C4-2B (cell line): Measurements from ENCODE around the gene FAM162A.

Experiments used
- CTCF ChIP-seq: fragments of 450-650 bp; conservative IDR thresholded peaks from 2 replicates; pipeline ENCODE4 v1.5.1; 2017; ENCODE audit warnings: mild to moderate bottlenecking
- ZFX ChIP-seq: fragments of 450-650 bp; IDR thresholded peaks from 2 replicates; pipeline ENCODE4 v1.6.1; 2017

DNA sequence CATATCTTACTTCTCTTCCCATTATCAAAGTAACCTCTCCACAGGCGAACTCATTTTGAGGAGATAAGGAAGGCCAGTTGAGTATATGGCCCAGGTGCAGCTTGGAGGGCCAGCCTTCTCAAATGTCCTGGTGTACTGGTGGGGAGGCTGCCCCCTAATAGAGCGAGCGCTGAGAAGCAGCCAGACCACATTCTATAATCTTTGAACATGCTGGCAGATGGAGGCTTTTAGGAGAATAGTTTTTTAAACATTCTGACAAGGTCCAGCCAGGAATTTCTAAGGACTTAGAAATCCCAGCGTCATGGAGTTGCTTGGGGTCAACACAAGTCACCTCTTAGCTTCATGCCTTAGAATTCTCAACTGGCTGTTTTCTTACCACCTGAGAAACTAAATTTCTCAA is 26.1 kb downstream of the FAM162A start:
- TF ChIP-seq CTCF (no peak), ZFX (no peak)
